Mesodermal cell (in vitro differentiated cells): ENCODE data around the gene CERS3.

Experiments used
- H3K27ac ChIP-seq: 2 replicates; pipeline ENCODE4 v1.7.0; 2013; ENCODE audit warnings: mild to moderate bottlenecking, low read depth, low read length, moderate library complexity; ENCODE audit not compliant: severe bottlenecking
- H3K36me3 ChIP-seq: 2 replicates; pipeline ENCODE4 v1.7.1; 2013; ENCODE audit warnings: mild to moderate bottlenecking, low read length, moderate library complexity; ENCODE audit not compliant: control insufficient read depth, insufficient read depth
- H3K4me1 ChIP-seq: one replicate; pipeline ENCODE4 v1.7.1; 2013; ENCODE audit warnings: mild to moderate bottlenecking, low read length; ENCODE audit not compliant: insufficient read depth, control insufficient read depth, poor library complexity, severe bottlenecking
- H3K4me3 ChIP-seq: 2 replicates; pipeline ENCODE4 v1.7.0; 2013; ENCODE audit warnings: low read length, control low read depth, mild to moderate bottlenecking; ENCODE audit not compliant: insufficient read depth, poor library complexity, severe bottlenecking; ENCODE audit errors: extremely low read depth
- H3K9me3 ChIP-seq: 2 replicates; pipeline ENCODE4 v1.7.1; 2013; ENCODE audit warnings: mild to moderate bottlenecking, low read length, moderate library complexity; ENCODE audit not compliant: control insufficient read depth
- WGBS, 2 experiments: methylation state at CpG; one replicate each; pipeline ENCODE4 v1.1.5; 2013; ENCODE audit warnings: missing lambda C conversion rate in 2 of 2; ENCODE audit not compliant: insufficient coverage in 2 of 2; 5-methylcytosine and 5-hydroxymethylcytosine counted together

Gene CERS3

DNA sequence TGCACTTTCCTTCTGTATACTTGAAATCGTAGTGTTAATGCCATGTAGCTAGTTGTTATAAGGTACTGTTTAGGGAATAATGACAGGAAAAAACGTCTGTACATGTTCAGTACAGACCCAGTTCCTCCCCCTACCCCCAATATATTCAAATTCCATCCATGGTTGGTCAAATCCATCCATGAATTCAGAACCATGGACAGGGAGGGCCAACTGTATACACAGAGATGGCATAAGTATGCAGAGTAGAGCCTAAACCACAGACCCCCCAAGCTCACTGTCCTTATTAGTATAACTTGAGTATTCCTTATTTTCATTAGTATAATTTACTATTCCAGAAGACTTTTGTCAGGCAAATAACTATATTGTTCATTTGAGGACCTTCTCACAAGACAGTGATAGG lies 135.7 kb downstream of the CERS3 start:
- Histone ChIP-seq H3K36me3 (no peaks in the 10 kb centered on the region), H3K4me1 (no peaks in the 10 kb centered on the region), H3K27ac (no peak overlapping the region), H3K4me3 (no peak overlapping the region), H3K9me3 (no peaks in the 10 kb centered on the region)
- WGBS, 2 experiments: no CpG with 5 or more reads among the region's 2 CpGs

DNA sequence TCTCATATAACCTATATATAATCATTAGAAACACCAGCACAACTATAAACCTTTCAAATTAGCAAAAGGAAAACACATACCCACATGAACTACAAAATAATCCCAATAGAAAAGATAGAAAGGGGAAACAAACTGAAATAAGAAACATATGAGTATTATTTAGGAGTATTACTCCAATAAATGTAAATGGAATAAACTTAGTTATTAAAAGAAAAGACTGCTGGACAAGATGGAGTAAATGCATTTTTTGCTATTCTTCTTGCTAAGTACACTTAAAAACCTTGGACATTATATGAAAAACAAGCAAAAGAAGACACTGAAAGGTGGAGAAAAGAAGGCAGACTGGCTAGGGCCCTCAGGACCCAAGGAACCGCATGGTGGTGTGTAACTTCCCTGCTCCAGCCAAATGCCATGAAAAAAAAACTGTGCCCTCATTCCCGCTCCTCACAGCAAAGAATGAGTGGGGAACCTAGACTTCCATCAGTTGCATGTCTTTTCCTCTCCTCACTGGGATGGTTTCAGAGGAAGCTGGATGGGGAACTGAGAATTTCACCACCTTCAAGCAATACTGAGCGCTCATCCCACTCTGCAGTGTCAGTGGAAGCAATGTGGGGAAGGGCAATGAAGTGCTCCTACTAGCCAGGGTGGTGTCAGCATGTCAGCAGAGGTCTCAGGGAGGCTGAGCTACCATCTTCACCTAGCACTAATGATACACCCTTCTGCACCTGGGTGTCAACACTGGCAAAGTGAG lies 143.3 kb downstream of the CERS3 start:
- no peaks in the 10 kb centered on the region for H3K4me1 ChIP-seq
- no peak overlapping the region for H3K4me3 ChIP-seq
- peaks cover 5% of the 10 kb centered on the region for H3K9me3 ChIP-seq
- WGBS, 2 experiments: 88% methylated on average over 1 to 3 of the region's 3 CpGs
- no peak overlapping the region for H3K27ac ChIP-seq
- H3K36me3 ChIP-seq: no peaks in the 10 kb centered on the region

DNA sequence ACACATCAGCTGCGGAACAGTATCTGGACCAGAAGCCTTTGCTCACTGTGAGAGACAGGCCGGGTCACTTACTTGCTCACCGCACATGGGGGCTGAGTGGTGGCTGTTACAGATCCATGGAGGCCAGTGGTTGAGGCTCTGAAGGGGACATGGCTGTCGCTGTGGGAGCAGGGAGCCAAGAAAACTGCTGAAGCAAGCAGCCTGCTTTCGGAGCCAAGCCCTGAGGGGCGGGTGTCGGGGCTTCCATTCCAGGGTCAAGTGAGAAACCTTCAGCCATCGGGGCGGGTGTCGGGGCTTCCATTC lies 144.7 kb downstream of the CERS3 start:
- WGBS, 2 experiments: 78 to 82% methylated on average over 7 to 10 of the region's 10 CpGs
- H3K4me3 ChIP-seq: no peak overlapping the region

GRCh38 chr15:100383302-100384107 lies 145.2 kb downstream of the CERS3 start:
- H3K27ac ChIP-seq: no peak overlapping the region
- no peak overlapping the region for H3K4me3 ChIP-seq
- no peaks in the 10 kb centered on the region for H3K4me1 ChIP-seq
- H3K9me3 ChIP-seq: peaks cover 5% of the 10 kb centered on the region
- WGBS, 2 experiments: 26 to 56% methylated on average over 2 of the region's 3 CpGs
- H3K36me3 ChIP-seq: no peaks in the 10 kb centered on the region

More for the DNA sequence above, 144.7 kb downstream of the CERS3 start:
- Histone ChIP-seq H3K36me3 (no peaks in the 10 kb centered on the region), H3K9me3 (peaks cover 5% of the 10 kb centered on the region), H3K4me1 (no peaks in the 10 kb centered on the region), H3K27ac (no peak overlapping the region)

DNA sequence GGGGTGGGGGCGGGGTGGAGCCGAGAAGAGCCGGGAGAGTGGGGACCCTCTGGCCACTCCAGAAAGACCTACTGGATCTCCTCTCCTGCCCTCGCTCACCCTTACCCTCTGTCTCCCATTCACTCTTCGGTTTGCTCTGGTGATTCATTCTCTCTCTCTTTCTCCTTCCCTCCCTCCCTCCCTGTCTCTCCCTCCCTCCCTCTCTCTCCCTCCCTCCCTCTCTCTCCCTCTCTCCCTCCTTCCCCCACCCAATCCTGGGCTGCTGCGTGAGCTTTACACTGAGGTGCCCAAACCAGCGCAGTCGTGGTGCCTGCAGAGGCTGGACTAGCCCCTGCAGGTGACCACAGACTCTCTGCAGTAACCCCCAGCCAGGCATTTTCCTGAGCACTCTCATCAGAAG lies 154.8 kb downstream of the CERS3 start:
- peaks cover 14% of the 10 kb centered on the region for H3K9me3 ChIP-seq
- no peaks in the 10 kb centered on the region for H3K36me3 ChIP-seq
- no peak overlapping the region for H3K27ac ChIP-seq
- no peaks in the 10 kb centered on the region for H3K4me1 ChIP-seq
- 19 to 28% methylated on average over 3 to 4 of the region's 8 CpGs for WGBS, 2 experiments
- H3K4me3 ChIP-seq: no peak overlapping the region

DNA sequence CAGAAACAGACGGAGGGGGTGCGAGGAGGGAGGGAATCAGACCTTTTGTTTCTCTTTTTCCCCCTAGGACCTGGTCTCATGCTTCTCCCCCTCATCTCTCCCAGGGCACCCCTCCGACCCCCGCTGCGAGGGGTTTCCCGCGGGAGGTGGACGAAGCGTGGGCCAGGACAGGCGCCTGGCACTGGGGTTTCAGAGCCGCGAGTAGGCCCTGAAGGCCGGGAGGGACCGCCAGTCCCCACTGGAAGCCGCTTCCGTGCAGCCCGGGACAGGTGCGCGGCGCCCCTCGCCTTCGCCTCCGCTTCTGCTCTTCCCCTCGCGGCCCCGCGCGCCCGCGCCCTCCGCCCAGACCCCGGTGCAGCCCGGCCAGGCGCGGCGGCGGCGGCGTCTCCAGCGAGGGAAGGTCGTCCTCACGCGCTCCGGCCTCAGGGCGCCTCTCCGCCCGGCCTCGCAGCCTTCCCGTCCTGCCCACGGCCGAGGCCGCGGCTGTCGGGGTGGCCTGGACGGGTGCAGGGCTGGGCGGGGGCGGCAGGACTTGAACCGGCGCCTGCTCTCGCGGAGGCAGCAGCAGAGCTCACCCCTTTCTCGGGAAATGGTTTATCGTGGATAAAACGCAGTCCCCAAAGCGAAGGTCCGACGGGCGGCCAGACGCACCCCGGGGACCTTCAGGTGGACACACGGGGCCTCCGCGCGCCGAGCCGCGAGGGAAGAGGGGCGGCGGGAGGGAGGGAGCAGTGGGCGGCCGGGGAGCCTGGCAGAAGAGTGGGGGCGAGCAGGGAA lies 155.4 kb downstream of the CERS3 start:
- H3K36me3 ChIP-seq: no peaks in the 10 kb centered on the region
- peaks cover 14% of the 10 kb centered on the region for H3K9me3 ChIP-seq
- 2 to 3% methylated on average over 35 to 63 of the region's 82 CpGs for WGBS, 2 experiments
- no peaks in the 10 kb centered on the region for H3K4me1 ChIP-seq
- H3K4me3 ChIP-seq: peak overlapping the region; percentile 16
- H3K27ac ChIP-seq: no peak overlapping the region

DNA sequence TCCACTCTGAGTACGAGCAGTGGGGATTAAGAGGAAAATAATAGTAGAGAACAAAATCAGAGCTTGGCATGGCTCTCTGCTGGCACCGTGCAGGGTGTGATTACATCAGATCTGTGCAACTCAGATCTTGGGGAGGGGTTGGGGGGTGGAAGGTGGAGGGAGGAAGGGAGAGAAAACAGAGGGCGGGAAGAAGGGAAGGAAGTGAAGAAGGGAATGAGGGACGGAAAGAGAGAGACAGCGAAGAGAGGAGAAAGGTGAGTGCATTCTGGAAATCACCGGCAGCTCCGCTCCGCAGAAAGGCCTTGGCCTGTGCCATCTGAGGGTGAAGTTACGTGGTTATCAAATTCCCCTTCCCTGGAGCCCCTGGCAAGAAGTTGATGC lies 156.0 kb downstream of the CERS3 start:
- Histone ChIP-seq H3K36me3 (no peaks in the 10 kb centered on the region), H3K27ac (no peak overlapping the region), H3K4me1 (no peaks in the 10 kb centered on the region), H3K4me3 (no peak overlapping the region), H3K9me3 (peaks cover 14% of the 10 kb centered on the region)
- 33 to 43% methylated on average over 8 to 9 of the region's 9 CpGs for WGBS, 2 experiments

DNA sequence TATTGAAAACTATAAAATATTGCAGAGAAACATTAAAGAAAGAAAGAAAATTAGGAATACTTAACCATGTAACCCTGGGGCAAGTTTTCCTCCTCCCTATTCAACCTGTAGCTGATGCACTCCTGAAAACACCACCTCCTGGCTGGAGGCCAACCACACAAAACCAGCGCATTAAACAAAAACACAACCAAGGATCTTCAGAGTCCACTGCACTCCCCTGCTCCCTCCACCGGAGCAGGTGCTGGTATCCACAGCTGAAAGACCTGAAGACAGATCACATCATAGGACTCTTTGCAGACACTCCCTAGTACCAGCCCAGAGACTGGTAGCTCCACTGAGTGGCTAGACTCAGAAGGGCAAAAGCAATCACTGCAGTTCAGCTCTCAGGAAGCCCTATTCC lies 173.4 kb downstream of the CERS3 start:
- Histone ChIP-seq H3K27ac (no peak overlapping the region), H3K4me3 (no peak overlapping the region), H3K4me1 (no peaks in the 10 kb centered on the region), H3K36me3 (no peaks in the 10 kb centered on the region), H3K9me3 (no peaks in the 10 kb centered on the region)
- 72 to 85% methylated on average over 2 of the region's 2 CpGs for WGBS, 2 experiments

DNA sequence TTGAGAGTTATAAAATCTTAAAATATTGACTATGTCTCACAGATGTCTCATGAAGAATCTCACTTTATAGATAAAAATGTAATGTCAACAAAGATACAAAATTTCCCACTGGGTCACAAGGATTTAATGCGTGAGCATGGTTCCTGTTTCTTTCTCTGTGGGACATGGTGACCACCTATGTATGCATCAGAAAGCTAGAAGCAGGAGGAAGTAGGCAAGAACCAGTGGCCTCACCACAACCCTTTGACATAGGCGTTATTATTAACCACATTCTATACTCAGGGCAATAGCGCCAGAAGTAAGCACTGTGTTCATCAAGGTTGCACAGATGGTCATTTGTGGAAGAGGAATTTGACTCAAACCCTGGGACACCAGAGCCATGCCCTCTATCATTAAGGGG lies 175.3 kb downstream of the CERS3 start:
- 100% methylated on average over 1 of the region's 3 CpGs for WGBS, 2 experiments
- H3K4me1 ChIP-seq: no peaks in the 10 kb centered on the region
- H3K36me3 ChIP-seq: no peaks in the 10 kb centered on the region
- H3K27ac ChIP-seq: no peak overlapping the region
- H3K4me3 ChIP-seq: no peak overlapping the region
- H3K9me3 ChIP-seq: no peaks in the 10 kb centered on the region

GRCh38 chr15:100350434-100351226 lies 178.1 kb downstream of the CERS3 start:
- 66 to 69% methylated on average over 16 to 18 of the region's 19 CpGs for WGBS, 2 experiments
- Histone ChIP-seq H3K4me1 (no peaks in the 10 kb centered on the region), H3K9me3 (no peaks in the 10 kb centered on the region), H3K27ac (no peak overlapping the region), H3K36me3 (no peaks in the 10 kb centered on the region), H3K4me3 (no peak overlapping the region)
